Measurements from ENCODE around the gene SYT8. TPM values are rescaled to one million over a fixed set of nuclear protein-coding genes. Genes with fewer than 3 reads are reported as not detected.
"Not testable (repeated sequence)": the region's sequence is repeated elsewhere in the genome, so short reads cannot be mapped to it uniquely, and the experiment has no call there.

Gene SYT8
- total RNA-seq, 1 donor from 2014 or later = not detected

DNA sequence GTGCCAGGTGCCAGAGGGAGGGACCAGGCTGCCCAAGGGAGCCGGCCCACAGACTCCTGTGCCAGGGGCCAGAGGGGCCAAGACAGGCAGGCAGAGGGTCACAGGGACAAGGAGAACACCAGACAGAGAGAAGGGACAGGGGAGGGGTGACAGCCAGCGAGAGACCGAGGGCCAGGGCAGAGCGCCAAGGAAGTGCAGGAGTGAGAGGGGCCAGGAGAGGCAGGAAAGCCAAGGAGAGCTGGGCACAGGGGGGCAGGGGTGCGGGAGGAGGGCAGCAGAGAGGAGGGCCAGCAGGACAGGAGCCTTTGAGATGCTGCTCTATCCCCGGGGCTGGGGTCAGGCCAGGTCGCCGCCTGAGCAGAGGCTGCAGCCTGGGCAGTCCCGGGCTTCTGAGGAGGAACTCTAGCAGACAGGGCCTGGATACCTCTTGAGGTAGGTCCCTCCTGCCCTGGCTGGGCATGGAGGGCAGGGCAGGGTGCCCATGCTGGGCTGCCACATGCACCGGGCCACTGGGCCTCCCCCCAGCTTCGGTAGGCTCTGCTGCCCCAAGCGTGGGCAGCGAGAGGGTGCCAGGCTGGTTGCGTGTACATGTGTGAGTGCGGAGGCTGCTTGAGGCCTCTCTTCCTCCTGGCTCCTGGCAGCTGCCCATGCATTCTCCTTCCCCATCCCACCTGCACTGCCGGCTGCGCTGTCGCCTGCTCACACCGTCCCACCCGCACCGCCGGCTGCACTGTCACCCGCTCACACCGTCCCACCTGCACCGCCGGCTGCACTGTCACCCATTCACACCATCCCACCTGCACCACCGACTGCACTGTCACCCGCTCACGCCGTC, 30.3 kb downstream of the SYT8 start:
- intact Hi-C loops (cut with DNase I) = no loop called here
- ATAC-seq = no peak
- peak; percentile 71 for DNase-seq (ENCODE audit: missing footprints)

DNA sequence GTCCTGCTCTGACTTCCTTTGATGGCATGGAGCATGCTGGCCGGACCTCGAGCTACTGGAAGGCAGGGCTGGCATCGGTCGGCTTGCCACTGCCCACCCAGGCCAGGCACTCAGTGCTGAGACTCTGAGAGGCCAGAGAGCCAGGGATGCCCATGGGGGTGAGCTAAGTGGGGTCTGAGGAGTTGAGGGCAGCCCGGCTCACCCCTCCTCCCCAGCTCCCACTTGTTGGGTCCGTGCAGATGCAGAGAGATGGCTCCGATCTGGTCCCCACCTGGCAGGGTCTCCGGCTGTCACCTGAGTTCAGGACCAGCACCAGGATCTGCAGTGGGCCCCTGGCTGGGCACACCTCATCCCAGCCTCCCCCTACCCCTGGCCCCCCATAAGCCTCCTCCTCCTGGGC, 31.4 kb downstream of the SYT8 start:
- ATAC-seq (no peak), DNase-seq (ENCODE audit: missing footprints) (peak; percentile 66)
- intact Hi-C loops (cut with DNase I) = no loop called here

DNA sequence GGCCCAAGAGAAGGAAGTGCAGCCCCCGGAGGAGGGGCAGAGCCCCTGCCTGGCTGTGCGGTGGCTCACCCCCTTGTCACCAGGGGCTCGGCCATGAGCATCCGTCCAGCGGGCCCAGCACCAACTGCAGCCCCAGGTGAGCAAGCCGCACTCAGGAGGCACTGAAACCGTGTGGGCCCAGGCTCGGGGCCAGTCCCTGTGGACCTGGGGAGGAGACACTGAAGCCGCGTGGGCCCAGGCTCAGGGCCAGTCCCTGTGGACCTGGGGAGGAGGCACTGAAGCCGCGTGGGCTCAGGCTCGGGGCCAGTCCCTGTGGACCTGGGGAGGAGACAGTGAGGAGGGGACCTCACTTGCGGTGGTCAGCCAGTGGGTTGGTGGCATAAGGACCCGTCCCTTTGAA, 32.0 kb downstream of the SYT8 start:
- intact Hi-C loops (cut with DNase I) = no loop called here
- DNase-seq (ENCODE audit: missing footprints) (peak; percentile 32), ATAC-seq (no peak)

DNA sequence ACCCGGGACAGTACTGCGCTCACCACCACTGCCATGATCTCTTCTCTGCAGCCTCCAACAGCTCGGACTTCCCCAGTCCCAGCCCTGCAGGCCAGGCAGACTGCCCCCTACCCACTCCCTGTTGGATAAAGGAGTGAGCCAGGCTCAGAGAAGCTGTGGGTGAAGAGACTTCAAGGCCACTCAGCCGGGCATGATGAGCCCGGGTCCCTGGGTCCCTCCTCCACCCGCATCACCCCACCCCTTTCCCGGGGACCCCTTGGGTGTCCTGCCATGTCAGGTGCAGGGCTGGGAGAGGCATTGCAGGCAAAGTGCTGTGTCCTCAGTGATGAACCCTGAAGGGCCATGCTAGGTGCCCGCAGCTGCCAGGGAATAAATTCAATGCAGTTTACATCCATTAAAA, 32.6 kb downstream of the SYT8 start:
- intact Hi-C loops (cut with DNase I) = no loop called here
- ATAC-seq = no peak
- DNase-seq (ENCODE audit: missing footprints) = peak; percentile 55

DNA sequence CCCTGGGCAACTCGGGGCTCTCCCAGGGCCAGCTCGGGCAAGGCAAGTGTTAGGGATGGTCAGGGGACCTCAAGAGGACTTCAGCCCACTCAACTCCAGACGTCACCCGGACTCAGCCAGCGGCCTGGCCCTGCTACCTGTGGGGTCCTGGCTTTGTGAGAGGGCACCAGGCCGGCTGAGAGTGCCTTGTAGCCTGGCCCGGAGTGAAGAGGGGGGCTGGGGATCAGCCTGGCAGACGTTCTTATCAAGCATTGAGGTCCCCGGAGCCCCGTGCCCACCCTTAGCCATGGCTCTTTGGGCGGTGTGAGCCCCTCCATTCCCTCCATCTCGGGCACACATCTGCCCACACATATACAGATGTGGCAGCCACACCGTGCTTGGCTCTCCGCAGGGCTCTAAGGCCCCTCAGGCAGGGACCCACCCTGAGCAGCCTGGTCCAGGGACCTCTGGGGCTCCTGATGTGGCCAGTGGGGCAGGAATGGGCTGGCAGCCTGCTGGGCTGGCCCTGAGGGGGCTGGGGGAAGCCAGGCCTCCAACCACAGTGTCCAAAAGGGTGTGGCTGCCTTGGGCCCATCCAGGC, 33.4 kb downstream of the SYT8 start:
- ATAC-seq (no peak), DNase-seq (ENCODE audit: missing footprints) (peak; percentile 62)
- intact Hi-C loops (cut with DNase I) = no loop called here

DNA sequence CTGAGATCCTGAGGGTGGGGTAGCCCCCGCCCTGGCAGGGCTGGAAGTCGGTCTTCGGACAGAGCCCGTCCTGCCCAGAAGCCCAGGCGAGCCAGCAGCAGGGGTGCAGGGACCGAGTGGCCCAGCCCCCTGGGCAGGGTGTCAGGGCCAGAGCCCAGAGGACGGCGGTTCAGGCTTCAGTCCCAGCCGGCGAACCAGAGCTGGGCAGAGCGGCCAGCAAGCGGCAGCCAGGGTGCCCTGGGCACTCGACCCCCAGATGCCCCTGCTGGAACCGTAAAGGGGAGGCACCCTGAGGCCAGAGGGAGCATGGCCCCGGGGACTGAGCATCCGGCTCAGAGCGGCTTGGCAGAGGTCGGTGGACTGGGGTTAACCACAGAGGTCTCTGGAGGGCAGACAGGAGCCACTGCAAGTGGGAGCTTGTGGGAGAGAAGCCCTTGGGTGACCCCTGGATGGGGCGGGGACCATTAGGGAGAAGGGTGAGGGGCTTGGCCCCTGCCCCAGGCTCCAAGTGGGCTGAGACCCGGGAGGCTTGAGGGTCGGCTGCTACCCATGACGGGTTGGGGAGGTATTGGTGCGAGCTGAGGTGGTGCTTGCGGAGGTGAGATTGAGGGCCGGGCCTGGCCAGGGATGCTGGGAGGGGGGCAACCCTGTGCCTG, 34.0 kb downstream of the SYT8 start:
- ATAC-seq (peak; percentile 41), DNase-seq (ENCODE audit: missing footprints) (peak; percentile 69)
- intact Hi-C loops (cut with DNase I) = no loop called here

DNA sequence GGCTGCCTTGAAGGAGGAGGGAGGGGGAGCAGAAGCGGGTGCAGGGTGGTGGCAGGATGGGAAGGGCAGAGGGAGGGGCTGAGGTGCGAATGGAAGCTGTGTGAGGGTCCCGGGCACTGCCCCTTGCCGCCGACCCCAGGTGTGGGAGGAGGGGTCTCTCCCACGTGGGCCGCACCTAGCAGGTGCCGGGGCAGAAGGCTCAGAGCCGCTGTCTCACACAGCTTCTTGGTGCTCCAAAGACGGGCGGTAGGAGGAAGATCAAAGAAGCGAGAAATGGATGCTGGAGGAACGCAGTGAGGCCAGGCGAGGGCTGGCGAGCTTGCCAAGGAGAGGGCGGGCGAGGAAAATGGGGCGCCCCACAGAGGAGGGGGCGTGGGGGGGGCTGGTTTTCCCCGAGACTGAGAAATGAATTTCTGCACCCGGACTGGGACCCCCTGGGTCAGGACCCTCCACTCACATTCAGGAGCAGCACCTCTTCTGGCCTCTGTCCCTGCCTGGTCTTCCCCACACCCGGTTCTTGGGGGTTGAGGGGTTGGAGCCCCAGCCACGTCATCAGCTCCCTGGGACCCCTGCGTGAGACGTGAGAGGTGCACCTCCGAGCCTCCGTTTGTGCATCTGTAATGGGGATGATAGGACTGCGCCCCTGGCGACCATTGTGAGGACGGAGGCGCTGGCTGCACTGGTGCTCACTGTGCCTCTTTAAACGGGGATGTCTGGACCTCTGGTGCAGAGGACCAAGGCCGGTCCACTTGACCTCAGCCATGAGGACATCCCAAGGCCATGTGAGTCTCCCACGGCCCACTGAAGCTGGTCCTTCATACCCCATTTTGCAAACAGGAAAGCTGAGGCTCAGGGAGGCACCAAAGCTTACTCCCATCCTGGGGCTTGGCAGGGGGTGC, 34.9 kb downstream of the SYT8 start:
- ATAC-seq (peak; percentile 52), DNase-seq (ENCODE audit: missing footprints) (peak; percentile 73)
- intact Hi-C loops (cut with DNase I) = no loop called here

DNA sequence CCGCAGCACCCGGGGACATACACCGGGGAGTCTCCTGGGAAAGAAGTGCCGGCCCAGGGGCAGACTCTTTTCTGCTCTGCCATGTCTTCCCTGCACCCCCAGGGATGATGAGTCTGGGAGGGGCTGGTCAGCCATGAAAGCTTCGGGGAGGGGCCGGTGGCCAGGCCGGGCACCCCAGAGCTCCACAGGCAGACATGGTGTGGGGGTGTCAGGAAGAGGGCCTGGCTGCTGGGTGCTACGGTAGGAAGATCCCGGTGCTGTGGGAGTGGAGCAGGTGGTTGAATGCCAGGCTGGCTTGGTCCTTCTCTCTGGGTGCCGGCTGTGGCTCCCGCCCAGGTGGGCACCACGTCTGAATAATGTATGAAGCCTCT, 35.5 kb downstream of the SYT8 start:
- DNase-seq (ENCODE audit: missing footprints) = peak; percentile 44
- intact Hi-C loops (cut with DNase I) = no loop called here
- no peak for ATAC-seq

DNA sequence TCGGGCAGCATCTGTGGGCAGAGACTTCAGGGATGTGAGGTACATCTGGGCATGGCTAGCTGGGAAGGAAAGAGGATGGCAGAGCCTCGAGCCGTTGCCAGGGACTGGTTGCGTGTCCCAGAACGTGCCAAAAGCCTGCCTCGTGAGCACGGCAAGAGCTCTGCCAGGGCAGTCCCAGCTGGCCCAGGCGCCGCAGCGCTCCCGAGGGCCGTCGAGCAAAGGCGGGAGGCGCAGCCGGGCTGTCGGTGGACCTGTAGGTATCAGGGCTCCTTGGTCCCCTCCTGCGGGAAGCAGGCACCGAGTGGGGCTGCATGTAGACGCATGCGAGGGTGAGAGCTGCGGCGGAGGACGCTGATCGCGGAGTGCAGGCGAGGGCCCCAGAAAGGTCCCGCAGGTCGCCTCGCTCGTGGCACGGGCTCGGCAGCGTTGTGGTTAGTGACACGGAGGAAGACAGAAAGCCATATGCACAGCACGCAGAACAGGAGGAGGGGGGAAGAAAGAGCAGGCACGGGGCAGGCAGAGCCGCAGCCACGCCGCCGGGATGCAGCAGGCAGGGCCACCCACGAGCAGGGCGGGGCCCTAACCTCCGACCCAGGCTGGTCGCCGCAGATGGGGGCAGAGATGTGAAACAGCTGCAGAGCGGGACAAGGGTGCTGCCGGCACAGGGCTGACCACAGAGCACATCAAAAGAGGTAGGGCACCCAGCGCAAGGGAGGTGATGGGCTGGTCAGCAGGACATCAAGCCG, 36.1 kb downstream of the SYT8 start:
- ATAC-seq (peak; percentile 20), DNase-seq (ENCODE audit: missing footprints) (peak; percentile 74)
- intact Hi-C loops (cut with DNase I) = no loop called here

DNA sequence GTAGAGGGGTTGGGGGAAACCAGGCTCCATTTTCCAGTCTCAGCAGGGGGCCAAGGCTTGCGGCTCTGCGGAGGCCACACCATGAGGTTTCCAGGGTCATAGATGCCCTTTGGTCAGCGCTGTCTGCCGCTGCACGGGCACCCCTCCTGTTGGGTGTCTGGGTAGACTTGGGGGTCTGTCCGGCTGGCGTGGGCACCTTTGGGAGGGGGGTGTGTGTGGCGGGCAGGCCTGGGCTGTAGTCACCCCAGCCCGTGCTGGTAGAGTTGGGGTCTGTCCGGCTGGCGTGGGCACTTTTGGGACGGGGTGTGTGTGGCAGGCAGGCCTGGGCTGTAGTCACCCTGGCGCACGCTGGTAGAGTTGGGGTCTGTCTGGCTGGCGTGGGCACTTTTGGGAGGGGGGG, 36.7 kb downstream of the SYT8 start:
- intact Hi-C loops (cut with DNase I) = no loop called here
- DNase-seq (ENCODE audit: missing footprints) (peak; percentile 56), ATAC-seq (no peak)

DNA sequence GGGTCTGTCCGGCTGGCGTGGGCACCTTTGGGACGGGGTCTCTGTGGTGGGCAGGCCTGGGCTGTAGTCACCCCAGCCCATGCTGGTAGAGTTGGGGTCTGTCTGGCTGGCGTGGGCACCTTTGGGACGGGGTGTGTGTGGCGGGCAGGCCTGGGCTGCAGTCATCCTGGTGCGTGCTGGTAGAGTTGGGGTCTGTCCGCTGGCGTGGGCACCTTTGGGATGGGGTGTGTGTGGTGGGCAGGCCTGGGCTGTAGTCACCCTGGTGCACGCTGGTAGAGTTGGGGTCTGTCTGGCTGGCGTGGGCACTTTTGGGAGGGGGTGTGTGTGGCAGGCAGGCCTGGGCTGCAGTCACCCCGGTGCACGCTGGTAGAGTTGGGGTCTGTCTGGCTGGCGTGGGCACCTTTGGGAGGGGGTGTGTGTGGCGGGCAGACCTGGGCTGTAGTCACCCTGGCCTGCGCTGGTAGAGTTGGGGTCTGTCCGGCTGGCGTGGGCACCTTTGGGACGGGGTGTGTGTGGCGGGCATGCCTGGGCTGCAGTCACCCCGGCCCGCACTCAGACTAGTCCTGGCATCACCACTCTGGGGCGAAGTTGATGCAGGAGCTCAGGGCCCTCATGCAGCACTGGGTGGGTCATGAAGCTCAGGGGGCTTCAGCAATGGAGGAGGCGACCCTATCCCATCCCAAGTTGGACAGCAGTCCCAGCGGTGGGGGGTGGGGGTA, 37.6 kb downstream of the SYT8 start:
- DNase-seq (ENCODE audit: missing footprints) (no peak), ATAC-seq (no peak)
- intact Hi-C loops (cut with DNase I) = no loop called here

DNA sequence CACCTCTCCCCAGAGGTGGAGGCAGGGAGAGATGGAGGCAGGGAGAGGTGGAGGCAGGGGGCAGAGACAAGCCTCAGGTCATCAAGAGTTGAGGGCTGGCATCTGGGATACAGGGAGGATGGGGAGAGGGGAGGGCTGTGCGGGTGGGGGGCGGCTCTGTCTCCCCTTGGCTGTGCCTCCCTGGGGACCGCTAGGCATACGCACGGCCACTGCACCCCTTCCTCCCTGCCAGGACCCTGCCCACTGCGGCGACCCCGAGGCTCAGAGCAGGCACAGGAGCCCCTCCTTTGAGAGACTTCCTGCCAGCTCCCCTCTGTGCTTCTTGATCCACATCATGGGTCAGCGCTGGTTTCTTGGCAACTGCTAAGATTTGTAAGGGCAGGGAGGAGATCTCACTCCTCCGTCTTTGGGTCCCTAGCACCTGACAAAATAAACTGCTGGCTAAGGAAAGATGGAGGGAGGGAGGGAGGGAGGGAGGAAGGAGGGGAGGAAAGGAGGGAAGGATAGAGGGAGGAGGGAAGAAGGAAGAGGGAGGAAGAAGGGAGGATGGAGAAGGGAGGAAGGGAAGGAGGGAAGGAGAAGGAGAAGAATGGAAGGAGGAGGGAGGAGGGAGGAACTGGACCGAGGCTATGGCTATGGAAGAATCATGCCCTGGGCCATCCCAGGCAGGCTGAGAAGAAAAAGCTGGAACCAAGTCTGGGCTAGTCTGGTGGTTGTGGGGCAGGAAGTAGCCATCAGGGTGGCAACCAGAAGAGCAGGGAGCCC, 38.4 kb downstream of the SYT8 start:
- peak; percentile 14 for ATAC-seq
- intact Hi-C loops (cut with DNase I) = no loop called here
- DNase-seq (ENCODE audit: missing footprints) = no peak

DNA sequence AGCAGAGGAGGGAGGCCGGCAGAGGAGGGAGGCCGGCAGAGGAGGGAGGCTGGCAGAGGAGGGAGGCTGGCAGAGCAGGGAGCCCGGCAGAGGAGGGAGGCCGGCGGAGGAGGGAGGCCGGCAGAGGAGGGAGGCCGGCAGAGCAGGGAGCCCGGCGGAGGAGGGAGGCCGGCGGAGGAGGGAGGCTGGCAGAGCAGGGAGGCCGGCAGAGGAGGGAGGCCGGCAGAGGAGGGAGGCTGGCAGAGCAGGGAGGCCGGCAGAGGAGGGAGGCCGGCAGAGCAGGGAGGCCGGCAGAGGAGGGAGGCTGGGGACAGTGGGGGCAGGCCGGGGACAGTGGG, 39.0 kb downstream of the SYT8 start:
- ATAC-seq; DNase-seq (ENCODE audit: missing footprints); intact Hi-C loops (cut with DNase I): not testable (repeated sequence)

DNA sequence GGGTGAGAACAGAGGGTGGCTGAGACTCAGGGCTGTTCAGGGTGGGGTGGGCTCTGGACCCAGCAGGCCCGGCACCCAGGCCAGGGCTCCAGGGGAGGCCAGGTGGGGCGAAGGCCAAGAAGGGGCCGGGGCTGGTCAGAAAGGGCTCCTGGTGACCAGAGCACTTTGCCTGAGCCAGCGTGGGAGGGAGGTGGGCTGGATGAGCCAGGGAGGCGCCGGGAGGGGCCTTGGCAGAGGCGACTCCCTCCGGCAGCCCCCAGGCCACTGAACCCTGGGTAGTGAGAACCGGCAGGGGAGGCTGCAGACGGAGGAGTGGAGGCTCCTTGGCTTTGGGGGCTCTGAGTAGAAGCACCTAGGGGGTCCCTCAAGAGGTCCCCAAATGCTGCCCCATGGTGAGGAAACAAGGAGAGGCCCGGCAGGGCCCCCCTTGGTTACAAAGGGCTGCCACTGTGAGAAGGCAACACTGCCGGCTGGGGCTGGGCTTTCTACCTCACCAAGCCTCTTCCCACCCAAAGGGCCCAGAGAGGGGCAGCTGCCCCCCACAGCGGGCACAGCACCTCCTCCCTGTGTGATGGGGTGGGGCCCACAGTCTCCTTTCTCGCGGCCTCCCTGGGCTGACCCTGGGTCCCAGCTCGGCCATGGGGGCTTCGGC, 39.8 kb downstream of the SYT8 start:
- DNase-seq (ENCODE audit: missing footprints) = peak; percentile 62

DNA sequence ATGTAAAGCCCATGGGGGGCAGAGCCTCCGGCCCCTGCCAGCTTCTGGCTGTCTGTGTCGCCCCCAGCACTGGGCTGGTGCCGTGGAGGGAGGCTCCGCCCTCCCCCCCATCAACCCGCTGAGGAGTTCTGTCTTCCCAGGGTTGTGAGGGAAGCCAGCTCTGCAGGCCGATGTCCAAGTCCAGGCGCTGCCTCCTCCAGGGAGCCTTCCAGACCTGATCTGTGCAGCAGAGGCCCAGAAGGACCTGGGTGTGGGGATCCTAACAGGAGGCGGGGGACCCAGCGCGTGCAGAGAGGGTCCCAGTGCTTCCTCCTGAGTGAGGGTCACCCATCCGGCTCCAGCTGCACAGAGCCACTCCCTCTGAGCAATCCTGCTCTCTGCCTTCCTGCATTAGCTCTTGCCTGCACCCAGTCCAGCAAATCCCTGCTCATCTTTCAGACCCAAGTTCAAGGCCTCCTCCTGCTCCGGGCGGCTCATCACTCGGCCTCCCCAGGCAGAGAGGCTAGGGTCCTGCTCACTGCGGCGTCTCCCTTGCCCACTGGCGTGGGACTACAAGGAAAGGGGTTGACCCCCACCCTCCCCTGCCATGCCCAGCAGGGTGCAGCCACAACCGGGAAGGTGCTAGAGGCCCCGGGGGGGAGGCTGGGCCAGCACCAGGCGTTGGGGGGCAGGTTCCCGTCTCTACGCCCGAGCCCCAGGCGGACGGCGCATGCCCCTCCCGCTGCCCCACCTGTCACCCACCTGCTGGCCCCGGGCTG, 40.5 kb downstream of the SYT8 start:
- DNase-seq (ENCODE audit: missing footprints) (peak; percentile 72), ATAC-seq (no peak)
- intact Hi-C loops (cut with DNase I) = no loop called here

More for the DNA sequence above, 39.8 kb downstream of the SYT8 start:
- ATAC-seq; intact Hi-C loops (cut with DNase I): not testable (repeated sequence)

DNA sequence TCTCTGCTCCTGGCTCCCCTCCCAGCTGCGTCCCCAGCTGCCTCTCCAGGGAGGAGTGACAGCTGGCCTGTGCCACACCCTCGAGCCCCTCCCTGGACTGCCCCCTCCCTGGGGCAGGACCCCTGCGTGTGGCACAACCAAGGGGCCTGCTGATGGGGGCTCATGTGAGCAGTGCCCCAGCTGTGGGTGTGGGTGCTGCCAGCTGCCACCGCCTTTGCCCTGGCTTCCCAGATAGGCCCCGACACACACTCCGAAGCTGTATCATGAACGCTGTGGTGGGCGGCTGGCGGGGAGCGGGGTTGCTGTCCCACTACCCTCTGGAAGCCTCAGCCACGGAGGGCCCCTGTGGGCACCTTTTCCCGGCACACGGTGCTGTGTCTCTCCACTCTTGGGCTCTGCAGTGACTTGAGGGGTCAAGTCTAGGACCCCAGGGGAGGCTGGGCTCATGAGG, 41.1 kb downstream of the SYT8 start:
- DNase-seq (ENCODE audit: missing footprints); ATAC-seq; intact Hi-C loops (cut with DNase I): not testable (repeated sequence)

Measured in Right ventricle myocardium inferior (tissue), 1 donor.